Endothelial cell of umbilical vein (primary cell): ENCODE data around the gene CHN1. TPM values are rescaled to one million over a fixed set of nuclear protein-coding genes. Genes with fewer than 3 reads are reported as not detected.

Experiments
- BruUV-seq: library from RNA; stranded (reverse); fragments of 400-500 nt; replicated peaks from 2 replicates; lab custom pipeline; 2021; lab: Mats Ljungman, UMichigan
- CTCF ChIA-PET: fragments of 300-600, 350-600 bp; sonication (Branson Sonifier 250); formaldehyde crosslinking; loops from one replicate; lab custom pipeline; 2021; ENCODE audit warnings: antibody characterized with exemption, inconsistent platforms; lab: Charles Lee
- POLR2A ChIA-PET: fragments of 300-600, 350-600 bp; sonication (Branson Sonifier 250); formaldehyde crosslinking; loops from one replicate; lab custom pipeline; 2021; ENCODE audit warnings: antibody characterized with exemption, inconsistent platforms; lab: Charles Lee
- DNase-seq: peaks from one replicate; pipeline ENCODE4 v3.0.0-alpha.2; 2011; ENCODE audit warnings: low read depth, low spot score
- FAIRE-seq: peaks from 2 replicates; lab custom pipeline; 2011; peaks lifted over from hg19 to GRCh38; lab: Jason Lieb, UNC
- H2AFZ ChIP-seq: 2 replicates; pipeline ENCODE4 v1.6.0; 2012; ENCODE audit warnings: low read depth, low read length, control low read depth, inconsistent platforms
- H3K27ac ChIP-seq: 2 replicates; pipeline ENCODE4 v1.5.1; 2011; ENCODE audit warnings: low read depth, mild to moderate bottlenecking, control low read depth, low read length, moderate library complexity; ENCODE audit not compliant: insufficient read depth
- H3K27me3 ChIP-seq, 2 experiments: 2 replicates each; pipeline versions ENCODE4 v1.6.0 to v1.6.1; 2011; ENCODE audit warnings: low read length in 2 of 2, mixed read lengths in 1 of 2; ENCODE audit not compliant: control insufficient read depth in 2 of 2, insufficient read depth in 2 of 2
- H3K36me3 ChIP-seq, 2 experiments: 2 replicates in 1 of 2; 3 replicates in 1 of 2; pipeline ENCODE4 v1.5.1; 2011; ENCODE audit warnings: low read length in 2 of 2, mild to moderate bottlenecking in 1 of 2, moderate library complexity in 1 of 2; ENCODE audit not compliant: control insufficient read depth in 2 of 2, insufficient read depth in 2 of 2; ENCODE audit errors: extremely low read depth in 1 of 2
- H3K4me1 ChIP-seq: 3 replicates; pipeline ENCODE4 v1.5.1; 2011; ENCODE audit warnings: mild to moderate bottlenecking, low read length; ENCODE audit not compliant: control insufficient read depth, insufficient read depth; ENCODE audit errors: extremely low read depth
- H3K4me2 ChIP-seq: 2 replicates; pipeline ENCODE4 v1.6.1; 2011; ENCODE audit warnings: low read length, control low read depth, mixed read lengths; ENCODE audit not compliant: insufficient read depth
- H3K4me3 ChIP-seq, 3 experiments: fragments of 200-600 bp in 1 of 3; sonication (generic), shearing (Covaris generic) in 1 of 3; replicated peaks in 1 of 3; 2 replicates each; pipeline ENCODE4 v1.5.1; 2011 to 2016; ENCODE audit warnings: control low read depth in 3 of 3, low read length in 3 of 3, mild to moderate bottlenecking in 2 of 3, inconsistent platforms in 1 of 3, low read depth in 1 of 3, moderate library complexity in 1 of 3; ENCODE audit not compliant: insufficient read depth in 1 of 3
- H3K79me2 ChIP-seq: 2 replicates; pipeline ENCODE4 v1.6.0; 2012; ENCODE audit warnings: low read length, inconsistent platforms; ENCODE audit not compliant: control insufficient read depth, insufficient read depth
- H3K9ac ChIP-seq: replicated peaks from 2 replicates; pipeline ENCODE3; 2011; ENCODE audit warnings: low read length, control low read depth; ENCODE audit not compliant: insufficient read depth; ENCODE audit errors: extremely low read depth
- H3K9me1 ChIP-seq: replicated peaks from 3 replicates; pipeline ENCODE4 v1.6.0; 2011; ENCODE audit warnings: mild to moderate bottlenecking, low read length; ENCODE audit not compliant: control insufficient read depth, insufficient read depth; ENCODE audit errors: extremely low read depth
- H3K9me3 ChIP-seq: replicated peaks from 2 replicates; pipeline ENCODE4 v1.5.1; 2012; ENCODE audit warnings: low read length, inconsistent platforms; ENCODE audit not compliant: control insufficient read depth, insufficient read depth
- H4K20me1 ChIP-seq: replicated peaks from 2 replicates; pipeline ENCODE3; 2011; ENCODE audit warnings: mild to moderate bottlenecking, low read length; ENCODE audit not compliant: control insufficient read depth, insufficient read depth; ENCODE audit errors: extremely low read depth
- CTCF ChIP-seq, 2 donors: IDR thresholded peaks; 1 replicate in 1 of 2; 2 replicates in 1 of 2; pipeline ENCODE4 v1.5.1; 2011; ENCODE audit warnings: low read length in 2 of 2, mild to moderate bottlenecking in 2 of 2, moderate library complexity in 2 of 2, control low read depth in 1 of 2, inconsistent platforms in 1 of 2, low read depth in 1 of 2; ENCODE audit not compliant: insufficient read depth in 1 of 2; ENCODE audit errors: extremely low read depth in 1 of 2
- EZH2 ChIP-seq: IDR thresholded peaks from 2 replicates; pipeline ENCODE4 v1.6.1; 2012; ENCODE audit warnings: borderline replicate concordance, low read depth, mild to moderate bottlenecking, moderate library complexity, low read length, inconsistent platforms; ENCODE audit not compliant: severe bottlenecking
- FOS ChIP-seq: IDR thresholded peaks from 2 replicates; pipeline ENCODE4 v1.6.1; 2011; ENCODE audit warnings: mild to moderate bottlenecking, low read length, moderate library complexity, borderline replicate concordance; ENCODE audit not compliant: insufficient read depth
- GATA2 ChIP-seq: IDR thresholded peaks from 2 replicates; pipeline ENCODE4 v1.7.0; 2011; ENCODE audit warnings: low read depth, mild to moderate bottlenecking, moderate library complexity, mixed read lengths, low read length; ENCODE audit not compliant: insufficient read length, insufficient read depth
- JUN ChIP-seq: IDR thresholded peaks from 2 replicates; pipeline ENCODE4 v1.6.1; 2011; ENCODE audit warnings: borderline replicate concordance, low read depth; ENCODE audit not compliant: insufficient read length, insufficient read depth
- MYC ChIP-seq: IDR thresholded peaks from one replicate; pipeline ENCODE4 v1.6.1; 2011; ENCODE audit warnings: mild to moderate bottlenecking, low read depth, low read length
- POLR2A ChIP-seq: IDR thresholded peaks from 2 replicates; pipeline ENCODE4 v1.6.1; 2012; ENCODE audit warnings: low read depth, mild to moderate bottlenecking, control low read depth, low read length
- POLR2AphosphoS5 ChIP-seq: IDR thresholded peaks from 2 replicates; pipeline ENCODE4 v1.6.1; 2012; ENCODE audit warnings: low read depth, mild to moderate bottlenecking, control low read depth, low read length, moderate library complexity; ENCODE audit not compliant: insufficient read depth
- dilution Hi-C: fragments of 300-500 bp; cut with MboI; formaldehyde crosslinking; loops from one replicate; pipeline ENCODE4 v1.15.0; 2019; ENCODE audit warnings: low sequenced_read_pairs; ENCODE audit not compliant: extremely low pct_ligation_motif_present
- intact Hi-C: fragments of 100-400 bp; cut with micrococcal nuclease; formaldehyde crosslinking; loops from one replicate; pipeline ENCODE4 v1.10.0; 2022
- polyA plus RNA-seq, 4 experiments: library from polyadenylated mRNA; depleted of rRNA in 3 of 4; stranded (reverse) in 3 of 4; unstranded in 1 of 4; fragments of >200 nt; gene quantifications; 2 replicates each; pipeline versions ENCODE4 v1.2.1 to v1.2.3, GENCODE V29; 2011 to 2012; ENCODE audit warnings: missing spikeins in 1 of 4
- total RNA-seq: library from RNA; stranded (reverse); gene quantifications from 2 replicates; pipeline ENCODE4 v1.2.3, GENCODE V29; 2021
- TF ChIP-seq, protein P1 (sequence below): IDR thresholded peaks from 2 replicates; pipeline ENCODE4 v1.6.1; 2011; ENCODE audit not compliant: insufficient read depth, insufficient read length

Gene CHN1
- total and polyA plus RNA-seq, 2 donors (not counting 3 experiments of a cell fraction or from before 2014, with no cell fraction given) = 23.3 to 24.9 TPM

GRCh38 chr2:174812037-174812436, 193.1 kb downstream of the CHN1 start:
- FAIRE-seq = no peak
- Histone ChIP-seq H4K20me1 (no peaks in the 10 kb centered on the region), H3K27ac (no peak overlapping the region), H2AFZ (no peak overlapping the region), H3K9ac (no peak overlapping the region), H3K4me1 (no peaks in the 10 kb centered on the region), H3K27me3 (no peaks in the 10 kb centered on the region), H3K4me2 (no peak overlapping the region), H3K9me1 (no peaks in the 10 kb centered on the region), H3K4me3 (no peak overlapping the region), H3K79me2 (no peaks in the 10 kb centered on the region), H3K36me3 (peaks cover 2% of the 10 kb centered on the region in 2 experiments), H3K9me3 (no peaks in the 10 kb centered on the region)
- ChIA-PET CTCF (interaction anchor here (0.8 to 2.0 kb wide), 4 partner anchors 9 to 41 kb away, joined by 4 to 7 read pairs (median 4); no protein-coding TSS in a partner anchor), POLR2A (no interaction called here)
- no peak for DNase-seq
- intact Hi-C loops (no loop called here), dilution Hi-C loops (no loop called here)
- no TSS peak for BruUV-seq
- TF ChIP-seq FOS (no peak), JUN (no peak), CTCF (IDR thresholded peaks at IDR 0.05; ENCODE audit: extremely low read depth in 1 of 2, insufficient read depth in 1 of 2, low read depth in 1 of 2, low read length in 2 of 2) (no peak), GATA2 (no peak), MYC (no peak), POLR2AphosphoS5 (no peak), EZH2 (no peak), POLR2A (no peak)
- TF ChIP-seq, protein P1, sequence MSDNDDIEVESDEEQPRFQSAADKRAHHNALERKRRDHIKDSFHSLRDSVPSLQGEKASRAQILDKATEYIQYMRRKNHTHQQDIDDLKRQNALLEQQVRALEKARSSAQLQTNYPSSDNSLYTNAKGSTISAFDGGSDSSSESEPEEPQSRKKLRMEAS = no peak
